Kidney glomerular epithelial cell (primary cell): ENCODE data around the gene MC1R.
"Not testable (repeated sequence)": the region's sequence is repeated elsewhere in the genome, so short reads cannot be mapped to it uniquely, and the experiment has no call there.

Source experiments
- DNase-seq: peaks from one replicate; lab custom pipeline; 2025; lab: John Stamatoyannopoulos, UW

Gene MC1R

GRCh38 chr16:89914642-89915285 lies 3.9 kb upstream of the MC1R start:
- not testable (repeated sequence) for DNase-seq

- no peak for DNase-seq
Measured at GRCh38 chr16:89915303-89916232, 3.1 kb upstream of the MC1R start.

GRCh38 chr16:89917773-89918452 lies 749 bp upstream of the MC1R start:
- peak; percentile 71 for DNase-seq

GRCh38 chr16:89919535-89920406 lies 1.1 kb downstream of the MC1R start:
- no peak for DNase-seq

GRCh38 chr16:89920723-89921122 lies 2.1 kb downstream of the MC1R start:
- DNase-seq: no peak

- DNase-seq: no peak
Measured at GRCh38 chr16:89921131-89921701, 2.6 kb downstream of the MC1R start.

- DNase-seq: peak; percentile 85
Measured at GRCh38 chr16:89921702-89922476, 3.2 kb downstream of the MC1R start.

GRCh38 chr16:89922477-89922883 lies 3.8 kb downstream of the MC1R start:
- peak; percentile 64 for DNase-seq

- peak; percentile 64 for DNase-seq
Measured at GRCh38 chr16:89922884-89923639, 4.4 kb downstream of the MC1R start, which contains the start of gene TUBB3. TUBB3 (plus strand) TSS chr16:89923342; CDS start chr16:89923402, 60 bp downstream.

GRCh38 chr16:89923640-89924296 lies 5.1 kb downstream of the MC1R start:
- DNase-seq: no peak

- DNase-seq: no peak
Measured at GRCh38 chr16:89924297-89924924, 5.7 kb downstream of the MC1R start.

GRCh38 chr16:89924925-89925307 lies 6.3 kb downstream of the MC1R start:
- peak; percentile 7 for DNase-seq

GRCh38 chr16:89925596-89926079 lies 7.0 kb downstream of the MC1R start:
- DNase-seq: peak; percentile 13

- DNase-seq: no peak
Measured at GRCh38 chr16:89931305-89931896, 12.7 kb downstream of the MC1R start.

GRCh38 chr16:89931964-89932363 lies 13.3 kb downstream of the MC1R start:
- DNase-seq: no peak

- DNase-seq: not testable (repeated sequence)
Measured at GRCh38 chr16:89934019-89934418, 15.4 kb downstream of the MC1R start.

GRCh38 chr16:89934611-89935553 lies 16.2 kb downstream of the MC1R start:
- no peak for DNase-seq
